RWPE1 (cell line): ENCODE measurements around the gene NR5A2.

ENCODE experiments used
- CTCF ChIA-PET: fragments of 350-600 bp; sonication (Branson Sonifier 250); formaldehyde crosslinking; extraction: SDS; loops from one replicate; lab custom pipeline; 2021; lab: Yijun Ruan, JAX
- POLR2A ChIA-PET: fragments of 400-600 bp; formaldehyde crosslinking; extraction: SDS; loops from one replicate; lab custom pipeline; 2020; ENCODE audit warnings: antibody characterized with exemption; ENCODE audit not compliant: low non-redundant PET; lab: Yijun Ruan, JAX
- DNase-seq: peaks from one replicate; pipeline ENCODE4 v3.0.0; 2012; ENCODE audit warnings: low spot score
- H3K27ac ChIP-seq: fragments of 450-650 bp; 2 replicates; pipeline ENCODE4 v1.5.1; 2017
- TF ChIP-seq, protein P1 (sequence below): fragments of 450-650 bp; conservative IDR thresholded peaks from 2 replicates; pipeline ENCODE4 v1.5.1; 2017; ENCODE audit warnings: low read depth, mild to moderate bottlenecking

Gene NR5A2

DNA sequence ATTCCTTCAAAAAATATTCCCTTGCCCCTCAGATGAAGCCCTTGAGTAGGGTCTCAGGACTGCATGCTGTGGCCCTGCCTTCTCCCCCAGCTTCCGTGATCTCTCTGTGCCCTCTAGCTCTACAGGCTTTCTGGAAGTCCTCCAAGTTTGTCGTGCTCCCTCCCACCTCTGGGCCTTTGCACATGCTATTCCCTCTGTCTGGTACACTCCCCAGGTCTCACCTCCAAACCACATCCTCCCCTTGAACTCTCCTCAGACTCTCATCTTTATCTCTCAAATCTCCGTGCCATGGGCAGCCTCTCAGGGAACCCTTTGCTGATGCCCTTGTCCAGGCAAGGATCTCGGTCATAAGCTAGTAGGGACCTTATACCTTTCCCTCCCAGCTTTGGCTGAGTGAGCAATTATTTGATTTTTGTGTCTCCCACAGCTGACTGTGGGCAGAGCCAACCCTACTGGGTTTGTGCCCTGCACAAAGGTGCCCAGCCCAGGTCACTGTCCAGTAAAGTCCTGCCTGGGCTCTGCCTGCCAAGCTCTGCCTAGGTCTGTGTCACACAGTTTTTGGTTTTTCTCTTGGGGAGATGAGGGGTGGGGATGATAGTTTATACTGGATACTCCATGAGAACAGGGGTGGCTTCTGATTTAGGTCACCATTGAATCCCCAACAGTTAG, 194.2 kb downstream of the NR5A2 start:
- POLR2A ChIA-PET: no interaction called here

DNA sequence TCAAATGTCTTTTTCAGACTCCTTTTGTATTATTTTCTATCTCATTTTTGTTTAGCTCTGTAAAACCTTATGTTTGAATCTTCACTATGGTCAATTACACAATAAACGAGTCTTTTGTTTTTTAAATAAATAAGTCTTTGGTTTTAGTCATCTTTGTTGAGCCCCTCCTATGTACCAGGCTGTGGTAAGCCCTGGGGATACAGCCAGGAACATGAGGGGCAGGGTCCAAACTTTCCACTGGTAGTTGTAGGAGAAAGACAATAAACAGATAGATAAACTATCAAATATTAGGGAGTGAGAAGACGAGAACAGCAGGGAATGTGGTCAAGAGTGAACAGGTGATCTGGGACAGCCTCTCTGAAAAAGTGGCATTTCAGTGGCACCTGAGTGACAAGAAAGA, 195.7 kb downstream of the NR5A2 start:
- TF ChIP-seq, protein P1, sequence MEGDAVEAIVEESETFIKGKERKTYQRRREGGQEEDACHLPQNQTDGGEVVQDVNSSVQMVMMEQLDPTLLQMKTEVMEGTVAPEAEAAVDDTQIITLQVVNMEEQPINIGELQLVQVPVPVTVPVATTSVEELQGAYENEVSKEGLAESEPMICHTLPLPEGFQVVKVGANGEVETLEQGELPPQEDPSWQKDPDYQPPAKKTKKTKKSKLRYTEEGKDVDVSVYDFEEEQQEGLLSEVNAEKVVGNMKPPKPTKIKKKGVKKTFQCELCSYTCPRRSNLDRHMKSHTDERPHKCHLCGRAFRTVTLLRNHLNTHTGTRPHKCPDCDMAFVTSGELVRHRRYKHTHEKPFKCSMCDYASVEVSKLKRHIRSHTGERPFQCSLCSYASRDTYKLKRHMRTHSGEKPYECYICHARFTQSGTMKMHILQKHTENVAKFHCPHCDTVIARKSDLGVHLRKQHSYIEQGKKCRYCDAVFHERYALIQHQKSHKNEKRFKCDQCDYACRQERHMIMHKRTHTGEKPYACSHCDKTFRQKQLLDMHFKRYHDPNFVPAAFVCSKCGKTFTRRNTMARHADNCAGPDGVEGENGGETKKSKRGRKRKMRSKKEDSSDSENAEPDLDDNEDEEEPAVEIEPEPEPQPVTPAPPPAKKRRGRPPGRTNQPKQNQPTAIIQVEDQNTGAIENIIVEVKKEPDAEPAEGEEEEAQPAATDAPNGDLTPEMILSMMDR: no peak
- ChIA-PET CTCF (interaction anchor here (0.5 to 0.6 kb wide), 2 partner anchors 61 to 312 kb away, joined by 4 read pairs; no protein-coding TSS in a partner anchor), POLR2A (no interaction called here)
- no peak overlapping the region for H3K27ac ChIP-seq
- DNase-seq: no peak

More for the DNA sequence above, 194.2 kb downstream of the NR5A2 start:
- H3K27ac ChIP-seq: no peak overlapping the region
- CTCF ChIA-PET: interaction anchor here (0.5 to 0.6 kb wide), 2 partner anchors 193 to 621 kb away, joined by 3 to 4 read pairs; no protein-coding TSS in a partner anchor
- no peak for DNase-seq
- TF ChIP-seq, protein P1: no peak

- CTCF ChIA-PET: interaction anchor here (0.5 to 0.6 kb wide), 3 partner anchors 60 to 926 kb away, joined by 3 to 4 read pairs (median 3); no protein-coding TSS in a partner anchor
- DNase-seq: no peak
- no peak overlapping the region for H3K27ac ChIP-seq
- POLR2A ChIA-PET: no interaction called here
- TF ChIP-seq, protein P1: no peak
Observed at GRCh38 chr1:200223613-200224012, 196.1 kb downstream of the NR5A2 start.

- ChIA-PET POLR2A (no interaction called here), CTCF (interaction anchor here (0.5 to 0.6 kb wide), 2 partner anchors 114 to 925 kb away, joined by 3 read pairs; no protein-coding TSS in a partner anchor)
- TF ChIP-seq, protein P1: no peak
- H3K27ac ChIP-seq: no peak overlapping the region
- DNase-seq: no peak
Observed at GRCh38 chr1:200224315-200224714, 196.8 kb downstream of the NR5A2 start.

DNA sequence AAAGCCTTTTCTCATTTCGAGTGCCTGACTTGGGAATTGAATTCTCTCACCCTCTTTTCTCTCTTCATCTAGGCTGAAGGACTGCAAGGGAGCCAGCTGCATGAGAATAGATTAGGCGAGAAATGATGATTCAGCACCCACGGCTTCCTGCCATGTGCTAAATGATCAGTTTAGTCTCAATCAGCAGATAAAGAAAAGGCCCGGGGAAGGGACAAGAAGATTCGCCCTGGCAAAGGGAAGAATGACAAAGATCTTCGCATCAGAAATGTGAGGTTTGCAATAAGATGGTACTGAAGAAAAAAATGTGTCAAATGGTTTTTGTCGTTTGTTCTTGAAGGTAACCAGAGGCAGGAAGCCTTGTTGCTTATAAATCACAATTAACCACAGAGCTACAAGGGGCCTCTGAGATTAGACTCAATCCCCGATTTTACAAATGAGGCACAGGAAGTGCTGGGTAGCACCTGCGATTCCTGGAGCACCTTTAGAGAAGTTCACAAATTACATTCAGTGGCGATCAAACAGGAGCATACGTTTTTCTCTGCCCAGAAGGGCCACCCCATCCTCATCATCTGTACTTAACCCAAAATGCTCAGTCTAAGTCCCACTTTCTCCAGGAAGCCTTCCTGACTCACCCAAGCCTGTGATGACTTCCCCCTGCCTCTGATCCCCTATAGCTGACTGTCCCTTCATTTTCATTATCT, 198.9 kb downstream of the NR5A2 start:
- ChIA-PET CTCF (interaction anchor here (0.6 to 0.7 kb wide), 3 partner anchors 15 to 206 kb away, joined by 3 to 4 read pairs (median 3); no protein-coding TSS in a partner anchor), POLR2A (no interaction called here)
- no peak overlapping the region for H3K27ac ChIP-seq
- TF ChIP-seq, protein P1: no peak
- DNase-seq: no peak

GRCh38 chr1:200226969-200227303, 199.4 kb downstream of the NR5A2 start:
- H3K27ac ChIP-seq: no peak overlapping the region
- DNase-seq: peak; percentile 34
- TF ChIP-seq, protein P1: no peak
- ChIA-PET POLR2A (no interaction called here), CTCF (interaction anchor here (0.6 to 0.7 kb wide), 2 partner anchors 14 to 46 kb away, joined by 3 read pairs; no protein-coding TSS in a partner anchor)
